ENCODE results near the gene POLG2. TPM values are rescaled to one million over a fixed set of nuclear protein-coding genes. Genes with fewer than 3 reads are reported as not detected.
"Not testable (repeated sequence)": the region's sequence is repeated elsewhere in the genome, so short reads cannot be mapped to it uniquely, and the experiment has no call there.

Gene POLG2
- total RNA-seq, 1 experiment from 2014 or later = 27.5 TPM

- ChIA-PET CTCF (interaction anchor here (0.6 to 1.1 kb wide), 4 partner anchors 17 to 581 kb away, joined by 3 to 6 read pairs (median 4); no protein-coding TSS in a partner anchor), POLR2A (no interaction called here)
- no peak for DNase-seq (ENCODE audit: unreplicated experiment)
- TF ChIP-seq, protein P1, sequence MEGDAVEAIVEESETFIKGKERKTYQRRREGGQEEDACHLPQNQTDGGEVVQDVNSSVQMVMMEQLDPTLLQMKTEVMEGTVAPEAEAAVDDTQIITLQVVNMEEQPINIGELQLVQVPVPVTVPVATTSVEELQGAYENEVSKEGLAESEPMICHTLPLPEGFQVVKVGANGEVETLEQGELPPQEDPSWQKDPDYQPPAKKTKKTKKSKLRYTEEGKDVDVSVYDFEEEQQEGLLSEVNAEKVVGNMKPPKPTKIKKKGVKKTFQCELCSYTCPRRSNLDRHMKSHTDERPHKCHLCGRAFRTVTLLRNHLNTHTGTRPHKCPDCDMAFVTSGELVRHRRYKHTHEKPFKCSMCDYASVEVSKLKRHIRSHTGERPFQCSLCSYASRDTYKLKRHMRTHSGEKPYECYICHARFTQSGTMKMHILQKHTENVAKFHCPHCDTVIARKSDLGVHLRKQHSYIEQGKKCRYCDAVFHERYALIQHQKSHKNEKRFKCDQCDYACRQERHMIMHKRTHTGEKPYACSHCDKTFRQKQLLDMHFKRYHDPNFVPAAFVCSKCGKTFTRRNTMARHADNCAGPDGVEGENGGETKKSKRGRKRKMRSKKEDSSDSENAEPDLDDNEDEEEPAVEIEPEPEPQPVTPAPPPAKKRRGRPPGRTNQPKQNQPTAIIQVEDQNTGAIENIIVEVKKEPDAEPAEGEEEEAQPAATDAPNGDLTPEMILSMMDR (IDR thresholded peaks at IDR 0.05; ENCODE audit: unreplicated experiment) = no peak
- Mint-ChIP-seq H3K9me3 (ENCODE audit: unreplicated experiment) (peaks cover 3% of the 10 kb centered on the region), H3K36me3 (ENCODE audit: insufficient read depth, unreplicated experiment) (peaks cover 6% of the 10 kb centered on the region), H3K4me1 (ENCODE audit: insufficient read depth, unreplicated experiment) (peaks cover 5% of the 10 kb centered on the region), H3K27me3 (ENCODE audit: insufficient read depth, unreplicated experiment) (no peaks in the 10 kb centered on the region), H3K27ac (ENCODE audit: low read depth, unreplicated experiment) (no peak overlapping the region), H3K4me3 (ENCODE audit: unreplicated experiment) (no peak overlapping the region)
- BruUV-seq (replicated peaks) = no TSS peak
- intact Hi-C loops (cut with micrococcal nuclease) = no loop called here
Observed at GRCh38 chr17:64441772-64442540, 54.9 kb downstream of the POLG2 start.

- Mint-ChIP-seq H3K4me1 (ENCODE audit: insufficient read depth, unreplicated experiment) (peaks cover 5% of the 10 kb centered on the region), H3K4me3 (ENCODE audit: unreplicated experiment) (no peak overlapping the region), H3K9me3 (ENCODE audit: unreplicated experiment) (peaks cover 5% of the 10 kb centered on the region), H3K27me3 (ENCODE audit: insufficient read depth, unreplicated experiment) (no peaks in the 10 kb centered on the region), H3K27ac (ENCODE audit: low read depth, unreplicated experiment) (no peak overlapping the region), H3K36me3 (ENCODE audit: insufficient read depth, unreplicated experiment) (peaks cover 6% of the 10 kb centered on the region)
- ChIA-PET CTCF (interaction anchor here (1.0 kb wide), 1 partner anchor 20 kb away, joined by 5 read pairs; no protein-coding TSS in a partner anchor), POLR2A (no interaction called here)
- DNase-seq (ENCODE audit: unreplicated experiment) = no peak
- no TSS peak for BruUV-seq (replicated peaks)
- intact Hi-C loops (cut with micrococcal nuclease) = no loop called here
- TF ChIP-seq, protein P1 (IDR thresholded peaks at IDR 0.05; ENCODE audit: unreplicated experiment) = no peak
Observed at GRCh38 chr17:64439956-64440355, 56.9 kb downstream of the POLG2 start.

GRCh38 chr17:64439521-64439920 lies 57.3 kb downstream of the POLG2 start:
- POLR2A ChIA-PET; H3K36me3 Mint-ChIP-seq (ENCODE audit: insufficient read depth, unreplicated experiment); H3K27ac Mint-ChIP-seq (ENCODE audit: low read depth, unreplicated experiment); intact Hi-C loops (cut with micrococcal nuclease); BruUV-seq (replicated peaks); DNase-seq (ENCODE audit: unreplicated experiment); H3K9me3 Mint-ChIP-seq (ENCODE audit: unreplicated experiment); H3K4me1 Mint-ChIP-seq (ENCODE audit: insufficient read depth, unreplicated experiment); H3K4me3 Mint-ChIP-seq (ENCODE audit: unreplicated experiment); H3K27me3 Mint-ChIP-seq (ENCODE audit: insufficient read depth, unreplicated experiment): not testable (repeated sequence)
- CTCF ChIA-PET = interaction anchor here (0.6 kb wide), 1 partner anchor 359 kb away, joined by 3 read pairs; no protein-coding TSS in a partner anchor

GRCh38 chr17:64437944-64438525 lies 58.8 kb downstream of the POLG2 start:
- Mint-ChIP-seq H3K27me3 (ENCODE audit: insufficient read depth, unreplicated experiment) (no peaks in the 10 kb centered on the region), H3K4me3 (ENCODE audit: unreplicated experiment) (no peak overlapping the region), H3K27ac (ENCODE audit: low read depth, unreplicated experiment) (no peak overlapping the region), H3K36me3 (ENCODE audit: insufficient read depth, unreplicated experiment) (peaks cover 6% of the 10 kb centered on the region), H3K4me1 (ENCODE audit: insufficient read depth, unreplicated experiment) (peaks cover under 1% of the 10 kb centered on the region), H3K9me3 (ENCODE audit: unreplicated experiment) (peaks cover 5% of the 10 kb centered on the region)
- TF ChIP-seq, protein P1 (IDR thresholded peaks at IDR 0.05; ENCODE audit: unreplicated experiment) = no peak
- DNase-seq (ENCODE audit: unreplicated experiment) = no peak
- intact Hi-C loops (cut with micrococcal nuclease) = no loop called here
- no TSS peak for BruUV-seq (replicated peaks)
- ChIA-PET CTCF (interaction anchor here (0.6 kb wide), 1 partner anchor 40 kb away, joined by 3 read pairs; no protein-coding TSS in a partner anchor), POLR2A (no interaction called here)

All from MCF 10A (cell line).